ENCODE measurements around the gene WIPF2. TPM values are rescaled to one million over a fixed set of nuclear protein-coding genes. Genes with fewer than 3 reads are reported as not detected.
A peak's percentile ranks its signal among the peaks of the same experiment; 100 is the strongest.

WIPF2 gene
- total and polyA plus RNA-seq, 2 donors from 2014 or later = 9.9 to 36.4 TPM

DNA sequence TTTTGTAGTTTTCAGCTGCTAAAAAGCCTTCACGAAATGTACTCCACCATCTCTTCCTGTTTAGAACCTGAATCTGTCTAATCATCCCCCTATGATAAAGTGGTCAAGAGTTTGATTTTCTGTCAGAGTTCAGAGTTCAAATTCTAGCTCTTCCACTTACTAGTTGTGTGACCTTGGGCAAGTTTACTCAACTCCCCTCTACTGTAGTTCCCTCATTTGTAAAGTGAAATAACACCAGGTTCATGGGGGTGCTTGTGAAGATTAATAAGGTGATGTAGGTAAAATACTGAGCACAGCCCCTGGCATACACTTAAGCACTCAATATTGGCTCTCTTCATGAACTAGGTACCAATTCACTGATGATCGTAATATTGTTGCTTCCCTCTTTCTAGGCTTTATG, 67.4 kb downstream of the WIPF2 start:
- Histone ChIP-seq H3K4me1 (ENCODE audit: control insufficient read depth in 2 of 3, insufficient read depth in 2 of 3, low read depth in 1 of 3, low read length in 3 of 3) (peaks cover 0 to 13% (median 10%) of the 10 kb centered on the region in 3 donors), H3K27ac (ENCODE audit: low read depth in 2 of 2, low read length in 2 of 2) (no peak overlapping the region), H3K27me3 (ENCODE audit: control insufficient read depth, insufficient read depth, low read length) (no peaks in the 10 kb centered on the region), H3K9ac (ENCODE audit: low read length in 3 of 3) (no peak overlapping the region), H3K9me3 (ENCODE audit: control insufficient read depth in 2 of 3, insufficient read depth in 1 of 3, low read length in 3 of 3) (no peaks in the 10 kb centered on the region), H3K4me3 (ENCODE audit: low read length in 3 of 3) (no peak overlapping the region), H3K36me3 (ENCODE audit: control insufficient read depth in 2 of 3, insufficient read depth in 3 of 3, low read length in 3 of 3) (peaks cover 0 to 3% (median 0%) of the 10 kb centered on the region in 3 donors)
- TF ChIP-seq, protein P1, sequence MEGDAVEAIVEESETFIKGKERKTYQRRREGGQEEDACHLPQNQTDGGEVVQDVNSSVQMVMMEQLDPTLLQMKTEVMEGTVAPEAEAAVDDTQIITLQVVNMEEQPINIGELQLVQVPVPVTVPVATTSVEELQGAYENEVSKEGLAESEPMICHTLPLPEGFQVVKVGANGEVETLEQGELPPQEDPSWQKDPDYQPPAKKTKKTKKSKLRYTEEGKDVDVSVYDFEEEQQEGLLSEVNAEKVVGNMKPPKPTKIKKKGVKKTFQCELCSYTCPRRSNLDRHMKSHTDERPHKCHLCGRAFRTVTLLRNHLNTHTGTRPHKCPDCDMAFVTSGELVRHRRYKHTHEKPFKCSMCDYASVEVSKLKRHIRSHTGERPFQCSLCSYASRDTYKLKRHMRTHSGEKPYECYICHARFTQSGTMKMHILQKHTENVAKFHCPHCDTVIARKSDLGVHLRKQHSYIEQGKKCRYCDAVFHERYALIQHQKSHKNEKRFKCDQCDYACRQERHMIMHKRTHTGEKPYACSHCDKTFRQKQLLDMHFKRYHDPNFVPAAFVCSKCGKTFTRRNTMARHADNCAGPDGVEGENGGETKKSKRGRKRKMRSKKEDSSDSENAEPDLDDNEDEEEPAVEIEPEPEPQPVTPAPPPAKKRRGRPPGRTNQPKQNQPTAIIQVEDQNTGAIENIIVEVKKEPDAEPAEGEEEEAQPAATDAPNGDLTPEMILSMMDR (IDR thresholded peaks at IDR 0.05; ENCODE audit: borderline replicate concordance, extremely low read depth, insufficient read depth) = no peak
- DNase-seq (no peak), FAIRE-seq (no peak)
- intact Hi-C loops (cut with DNase I) = loop anchor here (10.0 kb wide), 1 partner anchor 272 kb away; the partner anchor contains the start of gene CSF3

DNA sequence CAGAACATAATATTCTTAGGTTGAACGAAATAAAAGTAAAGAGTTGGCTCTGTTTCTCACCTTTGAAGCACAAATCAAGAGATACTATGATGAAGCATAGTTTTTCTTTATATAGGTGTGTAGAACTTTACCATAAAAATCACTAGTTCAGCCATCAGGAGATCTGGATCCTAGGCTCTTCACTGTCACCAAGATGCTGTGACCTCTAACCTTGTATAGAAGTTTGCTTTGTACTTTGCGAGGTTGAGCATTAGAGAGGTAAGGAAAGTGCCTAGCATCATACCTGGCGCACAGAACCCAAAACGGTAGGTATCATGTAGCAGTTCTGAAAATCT, 68.0 kb downstream of the WIPF2 start:
- TF ChIP-seq, protein P1 (IDR thresholded peaks at IDR 0.05; ENCODE audit: borderline replicate concordance, extremely low read depth, insufficient read depth) = no peak
- Histone ChIP-seq H3K36me3 (ENCODE audit: control insufficient read depth in 2 of 3, insufficient read depth in 3 of 3, low read length in 3 of 3) (peaks cover 0 to 2% (median 0%) of the 10 kb centered on the region in 3 donors), H3K4me1 (ENCODE audit: control insufficient read depth in 2 of 3, insufficient read depth in 2 of 3, low read depth in 1 of 3, low read length in 3 of 3) (peaks cover 0 to 13% (median 10%) of the 10 kb centered on the region in 3 donors), H3K9ac (ENCODE audit: low read length in 3 of 3) (peak overlapping the region in 1 of 3 donors; percentile 5), H3K4me3 (ENCODE audit: low read length in 3 of 3) (peak overlapping the region; percentile 31 to 63 (median 44)), H3K9me3 (ENCODE audit: control insufficient read depth in 2 of 3, insufficient read depth in 1 of 3, low read length in 3 of 3) (no peaks in the 10 kb centered on the region), H3K27ac (ENCODE audit: low read depth in 2 of 2, low read length in 2 of 2) (no peak overlapping the region), H3K27me3 (ENCODE audit: control insufficient read depth, insufficient read depth, low read length) (no peaks in the 10 kb centered on the region)
- no peak for FAIRE-seq
- intact Hi-C loops (cut with DNase I) = loop anchor here (10.0 kb wide), 1 partner anchor 272 kb away; the partner anchor contains the start of gene CSF3
- DNase-seq = no peak

DNA sequence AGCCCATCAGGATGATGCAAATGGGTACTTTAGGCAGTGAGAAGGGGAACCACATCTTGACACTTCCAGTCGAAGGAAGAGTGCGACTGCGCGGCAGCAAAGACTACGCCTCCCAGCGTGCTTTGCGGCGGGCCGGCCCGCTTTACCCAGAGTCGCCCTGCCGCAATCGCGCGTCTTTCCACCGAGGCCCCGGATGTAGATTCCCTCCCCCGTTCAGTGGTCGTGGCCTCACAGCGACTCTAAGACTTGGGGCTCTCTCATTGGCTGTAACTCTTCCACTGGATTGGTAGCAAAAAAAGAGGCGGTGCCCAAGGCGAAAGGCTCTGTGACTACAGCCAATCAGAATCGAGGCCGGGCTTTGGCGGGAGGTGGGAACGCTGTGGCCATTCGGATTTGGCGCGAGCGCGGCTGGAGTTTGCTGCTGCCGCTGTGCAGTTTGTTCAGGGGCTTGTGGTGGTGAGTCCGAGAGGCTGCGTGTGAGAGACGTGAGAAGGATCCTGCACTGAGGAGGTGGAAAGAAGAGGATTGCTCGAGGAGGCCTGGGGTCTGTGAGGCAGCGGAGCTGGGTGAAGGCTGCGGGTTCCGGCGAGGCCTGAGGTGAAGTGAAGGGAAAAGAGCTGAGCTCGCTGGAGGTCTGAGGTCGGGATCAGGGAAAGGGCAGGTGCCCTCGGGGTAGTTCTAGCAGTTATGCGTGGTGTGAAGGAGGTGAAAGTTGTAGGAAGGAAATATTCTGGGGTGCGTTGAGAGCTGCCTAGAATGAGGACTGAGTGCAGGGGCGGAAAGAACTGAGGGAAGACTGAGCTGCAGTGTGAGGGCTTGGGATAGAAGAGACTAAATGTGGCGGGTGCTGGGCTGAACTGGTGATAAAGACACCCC, 68.6 kb downstream of the WIPF2 start, which contains the start of gene CDC6:
TSS of gene CDC6 (plus strand) at position 386 of the 876 bp plus-strand sequence. CDS start 1,542 bp downstream, outside the sequence.
- H3K4me1 ChIP-seq (ENCODE audit: control insufficient read depth in 2 of 3, insufficient read depth in 2 of 3, low read depth in 1 of 3, low read length in 3 of 3) = peaks cover 0 to 13% (median 10%) of the 10 kb centered on the region in 3 donors
- FAIRE-seq (peak; percentile 96), DNase-seq (peak; percentile 99 to 100 (median 99))
- peak within 1 kb of the TSS in 2 of 3 donors; percentile 28 to 83 for H3K9ac ChIP-seq (ENCODE audit: low read length in 3 of 3)
- TF ChIP-seq, protein P1 (IDR thresholded peaks at IDR 0.05; ENCODE audit: borderline replicate concordance, extremely low read depth, insufficient read depth) = no peak
- intact Hi-C loops (cut with DNase I) = loop anchor here (10.0 kb wide), 1 partner anchor 273 kb away; the partner anchor contains the start of gene CSF3
- H3K36me3 ChIP-seq (ENCODE audit: control insufficient read depth in 2 of 3, insufficient read depth in 3 of 3, low read length in 3 of 3) = peaks cover 0 to 2% (median 0%) of the 10 kb centered on the region in 3 donors
- peak within 1 kb of the TSS; percentile 73 to 89 (median 75) for H3K4me3 ChIP-seq (ENCODE audit: low read length in 3 of 3)
- H3K9me3 ChIP-seq (ENCODE audit: control insufficient read depth in 2 of 3, insufficient read depth in 1 of 3, low read length in 3 of 3) = no peaks in the 10 kb centered on the region
- H3K27me3 ChIP-seq (ENCODE audit: control insufficient read depth, insufficient read depth, low read length) = no peaks in the 10 kb centered on the region
- H3K27ac ChIP-seq (ENCODE audit: low read depth in 2 of 2, low read length in 2 of 2) = no peak within 1 kb of the TSS
